Measurements from ENCODE around the gene SHB. TPM values are rescaled to one million over a fixed set of nuclear protein-coding genes. Genes with fewer than 3 reads are reported as not detected.

The SHB gene
- total RNA-seq, 4 donors from 2014 or later, result 9.7 to 17.5 (median 14.2) TPM

- TF ChIP-seq CTCF (IDR thresholded peaks at IDR 0.05) (no peak), POLR2A (IDR thresholded peaks at IDR 0.05) (no peak), POLR2AphosphoS5 (IDR thresholded peaks at IDR 0.05) (no peak)
- Histone ChIP-seq H3K27ac (no peak overlapping the region), H3K27me3 (no peaks in the 10 kb centered on the region), H3K4me3 (no peak overlapping the region), H3K4me1 (peaks cover 2 to 64% (median 31%) of the 10 kb centered on the region in 3 donors), H3K9me3 (no peaks in the 10 kb centered on the region), H3K36me3 (no peaks in the 10 kb centered on the region)
- ATAC-seq, result no peak
- WGBS, 2 donors (ENCODE audit: low coverage in 1 of 2), result 80 to 87% methylated on average over 3 to 4 of the region's 9 CpGs
These were observed 39.0 kb downstream of the SHB start for GRCh38 chr9:38029915-38030638.

GRCh38 chr9:38027714-38028113, 41.3 kb downstream of the SHB start:
- ATAC-seq, result no peak
- peaks cover 2 to 82% (median 54%) of the 10 kb centered on the region in 3 donors for H3K4me1 ChIP-seq
- no peaks in the 10 kb centered on the region for H3K27me3 ChIP-seq
- 78 to 87% methylated on average over 3 of the region's 6 CpGs for WGBS, 2 donors (ENCODE audit: low coverage in 1 of 2)
- H3K27ac ChIP-seq, result peak overlapping the region in 3 of 4 donors; percentile 77 to 93 (median 82)
- no peaks in the 10 kb centered on the region for H3K36me3 ChIP-seq
- H3K9me3 ChIP-seq, result no peaks in the 10 kb centered on the region
- TF ChIP-seq EP300 (IDR thresholded peaks at IDR 0.05) (no peak), POLR2AphosphoS5 (IDR thresholded peaks at IDR 0.05) (no peak), CTCF (IDR thresholded peaks at IDR 0.05) (no peak), POLR2A (IDR thresholded peaks at IDR 0.05) (no peak)
- no peak overlapping the region for H3K4me3 ChIP-seq

- TF ChIP-seq EP300 (IDR thresholded peaks at IDR 0.05) (no peak), POLR2AphosphoS5 (IDR thresholded peaks at IDR 0.05) (no peak), CTCF (IDR thresholded peaks at IDR 0.05) (no peak), POLR2A (IDR thresholded peaks at IDR 0.05) (no peak)
- Histone ChIP-seq H3K4me1 (peaks cover 2 to 80% (median 50%) of the 10 kb centered on the region in 3 donors), H3K27ac (peak overlapping the region; percentile 1 to 93 (median 80)), H3K9me3 (no peaks in the 10 kb centered on the region), H3K36me3 (no peaks in the 10 kb centered on the region), H3K4me3 (no peak overlapping the region), H3K27me3 (no peaks in the 10 kb centered on the region)
- 40% methylated on average over 1 of the region's 6 CpGs; no CpG with 5 or more reads in 1 of the 2 donors for WGBS, 2 donors (ENCODE audit: low coverage in 1 of 2)
- ATAC-seq, result no peak
These were observed 42.0 kb downstream of the SHB start for GRCh38 chr9:38026840-38027527.

- ATAC-seq, result peak; percentile 80
- Histone ChIP-seq H3K36me3 (no peaks in the 10 kb centered on the region), H3K4me3 (no peak overlapping the region), H3K9me3 (no peaks in the 10 kb centered on the region), H3K27ac (peak overlapping the region; percentile 1 to 93 (median 80)), H3K27me3 (no peaks in the 10 kb centered on the region), H3K4me1 (peaks cover 2 to 73% (median 47%) of the 10 kb centered on the region in 3 donors)
- TF ChIP-seq POLR2AphosphoS5 (IDR thresholded peaks at IDR 0.05) (peak; percentile 64), POLR2A (IDR thresholded peaks at IDR 0.05) (no peak), CTCF (IDR thresholded peaks at IDR 0.05) (no peak), EP300 (IDR thresholded peaks at IDR 0.05) (no peak)
- 19 to 26% methylated on average over 3 to 11 of the region's 18 CpGs for WGBS, 2 donors (ENCODE audit: low coverage in 1 of 2)
These were observed 42.8 kb downstream of the SHB start for GRCh38 chr9:38026021-38026809.
